HepG2 (cell line): Measurements from ENCODE around the gene RTBDN. TPM values are rescaled to one million over a fixed set of nuclear protein-coding genes. Genes with fewer than 3 reads are reported as not detected.

ENCODE experiments used
- CTCF ChIP-seq: sonication (generic); formaldehyde crosslinking; IDR thresholded peaks from 2 replicates; pipeline ENCODE4 v1.5.0; 2020; ENCODE audit warnings: mild to moderate bottlenecking, missing genetic modification reagents, moderate library complexity
- E2F2 ChIP-seq: sonication (generic); formaldehyde crosslinking; IDR thresholded peaks from 2 replicates; pipeline ENCODE4 v1.4.0; 2020; ENCODE audit warnings: missing genetic modification reagents, borderline replicate concordance
- GPN1 ChIP-seq: sonication (generic); formaldehyde crosslinking; IDR thresholded peaks from 2 replicates; pipeline ENCODE4 v1.5.1; 2020; ENCODE audit warnings: missing genetic modification reagents, borderline replicate concordance
- HDAC2 ChIP-seq: sonication (generic); formaldehyde crosslinking; IDR thresholded peaks from 2 replicates; pipeline ENCODE4 v1.4.0; 2020; ENCODE audit warnings: missing genetic modification reagents
- NCOR1 ChIP-seq: fragments of 200-600 bp; sonication (generic); IDR thresholded peaks from 2 replicates; pipeline ENCODE4 v1.7.0; 2017; ENCODE audit warnings: antibody characterized with exemption, low read length, borderline replicate concordance
- PAX8 ChIP-seq: sonication (generic); formaldehyde crosslinking; IDR thresholded peaks from 2 replicates; pipeline ENCODE4 v1.8.0; 2022; ENCODE audit warnings: mild to moderate bottlenecking, missing genetic modification reagents, borderline replicate concordance
- PAXIP1 ChIP-seq: sonication (generic); formaldehyde crosslinking; conservative IDR thresholded peaks from 2 replicates; pipeline ENCODE4 v1.4.0; 2020; ENCODE audit warnings: mild to moderate bottlenecking, missing genetic modification reagents, moderate library complexity
- PHF21A ChIP-seq: sonication (generic); formaldehyde crosslinking; IDR thresholded peaks from 2 replicates; pipeline ENCODE4 v1.5.0; 2020; ENCODE audit warnings: mild to moderate bottlenecking, missing genetic modification reagents
- RARA ChIP-seq: IDR thresholded peaks from 2 replicates; pipeline ENCODE4 v1.6.1; 2016; ENCODE audit warnings: missing genetic modification reagents, missing compliant biosample characterization
- SCMH1 ChIP-seq: sonication (generic); formaldehyde crosslinking; IDR thresholded peaks from 2 replicates; pipeline ENCODE4 v1.9.0; 2021; ENCODE audit warnings: missing genetic modification reagents, mild to moderate bottlenecking, borderline replicate concordance
- SMARCC2 ChIP-seq: fragments of 450-650 bp; IDR thresholded peaks from 2 replicates; pipeline ENCODE4 v1.6.1; 2017; ENCODE audit warnings: antibody characterized with exemption, mild to moderate bottlenecking
- TCF7 ChIP-seq: sonication (generic); IDR thresholded peaks from 2 replicates; pipeline ENCODE4 v1.6.1; 2016; ENCODE audit warnings: antibody characterized with exemption, low read depth
- ZHX2 ChIP-seq, 2 experiments: sonication (generic) in 1 of 2; formaldehyde crosslinking in 1 of 2; IDR thresholded peaks; 2 replicates each; pipeline versions ENCODE4 v1.6.1 to v1.9.0; 2014 to 2022; ENCODE audit warnings: antibody characterized with exemption in 1 of 2, borderline replicate concordance in 1 of 2, inconsistent platforms in 1 of 2, low read depth in 1 of 2, missing genetic modification reagents in 1 of 2
- ZNF558 ChIP-seq: sonication (generic); formaldehyde crosslinking; IDR thresholded peaks from 2 replicates; pipeline ENCODE4 v1.9.0; 2022; ENCODE audit warnings: mild to moderate bottlenecking, missing genetic modification reagents, borderline replicate concordance
- ZNF839 ChIP-seq: sonication (generic); formaldehyde crosslinking; IDR thresholded peaks from 2 replicates; pipeline ENCODE4 v1.4.0; 2020; ENCODE audit warnings: missing genetic modification reagents, mild to moderate bottlenecking, borderline replicate concordance
- polyA plus RNA-seq, 8 experiments: library from polyadenylated mRNA; depleted of rRNA in 3 of 8; stranded (reverse) in 7 of 8; unstranded in 1 of 8; fragments of >200 nt; fragmentation: Illumina TruSeq in 4 of 8; extraction: Trizol in 4 of 8; gene quantifications; 2 replicates each; pipeline versions ENCODE4 v1.2.1 to v1.2.3, GENCODE V29; 2011 to 2016; ENCODE audit warnings: low read depth in 4 of 8, missing spikeins in 1 of 8, mixed read lengths in 1 of 8; ENCODE audit not compliant: insufficient read depth in 1 of 8
- total RNA-seq, 5 experiments: library from RNA; depleted of rRNA; stranded (reverse); fragments of >200 nt; fragmentation: Illumina TruSeq; extraction: Trizol; gene quantifications; 2 replicates each; pipeline ENCODE4 v1.2.3, GENCODE V29; 2016; ENCODE audit warnings: low read depth in 1 of 5

Gene RTBDN
- total and polyA plus RNA-seq, 2 of the 13 experiments (the other 11 are each of a cell fraction or from before 2014, with no cell fraction given), result 0.27 to 0.48 TPM

GRCh38 chr19:12801466-12802266, 32.7 kb downstream of the RTBDN start, which contains the start of the genes PRDX2 and THSD8 (continued):
- TF ChIP-seq E2F2 (CRISPR knock-in tag) (0 out of 2 replicates have a peak, but pooled peaks have one; percentile 40), CTCF (CRISPR knock-in tag) (peak; percentile 23; the same call in 1 of the 2 replicates), GPN1 (CRISPR knock-in tag) (no peak), HDAC2 (peak; percentile 53; the same call in 1 of the 2 replicates), PAXIP1 (CRISPR knock-in tag) (peak; percentile 58; the same call in 1 of the 2 replicates), TCF7 (no peak), PAX8 (CRISPR knock-in tag) (no peak), SCMH1 (CRISPR knock-in tag) (no peak), ZNF839 (CRISPR knock-in tag) (no peak; the same call in 1 of the 2 replicates), ZNF558 (CRISPR knock-in tag) (peak; percentile 55), PHF21A (CRISPR knock-in tag) (peak; percentile 21; the same call in 1 of the 2 replicates), NCOR1 (no peak), SMARCC2 (no peak), ZHX2 (IDR thresholded peaks at IDR 0.05; ENCODE audit: low read depth) (peak; percentile 45; the same call in 1 of the 2 replicates), ZHX2 (CRISPR knock-in tag; IDR thresholded peaks at IDR 0.05; ENCODE audit: borderline replicate concordance) (no peak), RARA (CRISPR knock-in tag) (no peak; the same call in 1 of the 2 replicates)
